Measurements from ENCODE around the gene NFATC1. TPM values are rescaled to one million over a fixed set of nuclear protein-coding genes. Genes with fewer than 3 reads are reported as not detected.

Gene NFATC1
- total RNA-seq, 1 donor from 2014 or later, result 7.1 TPM

GRCh38 chr18:79528846-79529245 lies 133.1 kb downstream of the NFATC1 start:
- peak; percentile 97 for TF ChIP-seq CTCF (IDR thresholded peaks at IDR 0.05)
- Mint-ChIP-seq H3K4me3 (ENCODE audit: unreplicated experiment) (no peak overlapping the region), H3K27me3 (ENCODE audit: low read depth) (peaks cover 21% of the 10 kb centered on the region), H3K9me3 (ENCODE audit: low read depth) (no peaks in the 10 kb centered on the region), H3K27ac (ENCODE audit: unreplicated experiment) (peak overlapping the region; percentile 2), H3K4me1 (ENCODE audit: low read depth) (peaks cover 14% of the 10 kb centered on the region), H3K36me3 (ENCODE audit: low read depth) (peaks cover 5% of the 10 kb centered on the region)
- peak; percentile 79 for DNase-seq (ENCODE audit: low spot score)

- Mint-ChIP-seq H3K9me3 (ENCODE audit: low read depth) (no peaks in the 10 kb centered on the region), H3K36me3 (ENCODE audit: low read depth) (peaks cover 5% of the 10 kb centered on the region), H3K4me3 (ENCODE audit: unreplicated experiment) (no peak overlapping the region), H3K27me3 (ENCODE audit: low read depth) (peaks cover 24% of the 10 kb centered on the region), H3K27ac (ENCODE audit: unreplicated experiment) (no peak overlapping the region), H3K4me1 (ENCODE audit: low read depth) (peaks cover 14% of the 10 kb centered on the region)
- no peak for TF ChIP-seq CTCF (IDR thresholded peaks at IDR 0.05)
- DNase-seq (ENCODE audit: low spot score), result peak; percentile 32
Measured at GRCh38 chr18:79529296-79529695, 133.6 kb downstream of the NFATC1 start.

- peak; percentile 68 for DNase-seq (ENCODE audit: low spot score)
- Mint-ChIP-seq H3K27me3 (ENCODE audit: low read depth) (peaks cover 29% of the 10 kb centered on the region), H3K9me3 (ENCODE audit: low read depth) (no peaks in the 10 kb centered on the region), H3K36me3 (ENCODE audit: low read depth) (peaks cover 5% of the 10 kb centered on the region), H3K27ac (ENCODE audit: unreplicated experiment) (no peak overlapping the region), H3K4me1 (ENCODE audit: low read depth) (peaks cover 14% of the 10 kb centered on the region), H3K4me3 (ENCODE audit: unreplicated experiment) (no peak overlapping the region)
- no peak for TF ChIP-seq CTCF (IDR thresholded peaks at IDR 0.05)
Measured at GRCh38 chr18:79529991-79530390, 134.3 kb downstream of the NFATC1 start.

- no peak for TF ChIP-seq CTCF (IDR thresholded peaks at IDR 0.05)
- peaks cover 9% of the 10 kb centered on the region for H3K4me1 Mint-ChIP-seq (ENCODE audit: low read depth)
- H3K27ac Mint-ChIP-seq (ENCODE audit: unreplicated experiment), result no peak overlapping the region
- peaks cover 35% of the 10 kb centered on the region for H3K27me3 Mint-ChIP-seq (ENCODE audit: low read depth)
- no peak overlapping the region for H3K4me3 Mint-ChIP-seq (ENCODE audit: unreplicated experiment)
- no peaks in the 10 kb centered on the region for H3K9me3 Mint-ChIP-seq (ENCODE audit: low read depth)
- peaks cover 5% of the 10 kb centered on the region for H3K36me3 Mint-ChIP-seq (ENCODE audit: low read depth)
- peak; percentile 59 for DNase-seq (ENCODE audit: low spot score)
Measured at GRCh38 chr18:79530821-79531220, 135.1 kb downstream of the NFATC1 start.

GRCh38 chr18:79531386-79531785 lies 135.7 kb downstream of the NFATC1 start:
- peaks cover 3% of the 10 kb centered on the region for H3K4me1 Mint-ChIP-seq (ENCODE audit: low read depth)
- peaks cover 5% of the 10 kb centered on the region for H3K36me3 Mint-ChIP-seq (ENCODE audit: low read depth)
- H3K9me3 Mint-ChIP-seq (ENCODE audit: low read depth), result no peaks in the 10 kb centered on the region
- H3K4me3 Mint-ChIP-seq (ENCODE audit: unreplicated experiment), result no peak overlapping the region
- peaks cover 37% of the 10 kb centered on the region for H3K27me3 Mint-ChIP-seq (ENCODE audit: low read depth)
- DNase-seq (ENCODE audit: low spot score), result no peak
- H3K27ac Mint-ChIP-seq (ENCODE audit: unreplicated experiment), result no peak overlapping the region
- TF ChIP-seq CTCF (IDR thresholded peaks at IDR 0.05), result no peak

All from chondrocyte (in vitro differentiated cells).